Measurements from ENCODE around the gene MYO1H.

DNA sequence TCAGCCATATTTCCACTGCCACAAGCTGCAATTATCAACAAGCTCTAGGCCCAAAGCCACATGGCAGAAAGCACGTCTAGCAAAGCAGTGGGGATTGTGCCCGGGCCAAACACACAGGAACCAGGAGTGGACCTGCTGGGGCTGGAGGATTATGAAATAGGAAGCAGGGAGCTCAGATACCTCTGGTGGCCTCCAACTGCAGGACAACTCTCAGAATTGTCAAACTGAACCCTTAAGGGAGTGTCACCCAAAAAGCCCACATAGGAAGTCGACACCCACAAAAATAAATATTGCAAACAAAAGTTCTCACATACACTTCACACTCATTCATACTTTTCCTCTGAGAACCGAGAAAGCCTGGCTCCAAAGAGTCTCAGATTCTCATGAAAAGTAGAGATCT is 103.3 kb downstream of the MYO1H start:
- TF ChIP-seq CTCF (IDR thresholded peaks at IDR 0.05) (no peak), POLR2A (IDR thresholded peaks at IDR 0.05; ENCODE audit: low read depth) (no peak)
